NCI-H2227 treated with DMSO at 0.1 percent for 48 hours (cell line): ENCODE results near the gene CACFD1.

Experiments
- DNase-seq: peaks from one replicate; lab custom pipeline; 2025; lab: John Stamatoyannopoulos, UW

The CACFD1 gene

GRCh38 chr9:133459476-133460404 lies at the start of gene CACFD1:
Gene CACFD1, plus strand, starts transcription at chr9:133459978. Its CDS starts 89 bp downstream, at chr9:133460067.
- DNase-seq = peak; percentile 98

- no peak for DNase-seq
Measured at GRCh38 chr9:133415170-133415569, 44.6 kb upstream of the CACFD1 start.

GRCh38 chr9:133417541-133418461 lies 42.0 kb upstream of the CACFD1 start, which contains the start of gene REXO4:
Gene REXO4, minus strand, starts transcription at chr9:133418010. Its CDS starts 166 bp downstream, at chr9:133417844.
- peak; percentile 47 for DNase-seq

GRCh38 chr9:133419005-133419404 lies 40.8 kb upstream of the CACFD1 start:
- DNase-seq = no peak

- DNase-seq = no peak
Measured at GRCh38 chr9:133420392-133420827, 39.4 kb upstream of the CACFD1 start.

DNA sequence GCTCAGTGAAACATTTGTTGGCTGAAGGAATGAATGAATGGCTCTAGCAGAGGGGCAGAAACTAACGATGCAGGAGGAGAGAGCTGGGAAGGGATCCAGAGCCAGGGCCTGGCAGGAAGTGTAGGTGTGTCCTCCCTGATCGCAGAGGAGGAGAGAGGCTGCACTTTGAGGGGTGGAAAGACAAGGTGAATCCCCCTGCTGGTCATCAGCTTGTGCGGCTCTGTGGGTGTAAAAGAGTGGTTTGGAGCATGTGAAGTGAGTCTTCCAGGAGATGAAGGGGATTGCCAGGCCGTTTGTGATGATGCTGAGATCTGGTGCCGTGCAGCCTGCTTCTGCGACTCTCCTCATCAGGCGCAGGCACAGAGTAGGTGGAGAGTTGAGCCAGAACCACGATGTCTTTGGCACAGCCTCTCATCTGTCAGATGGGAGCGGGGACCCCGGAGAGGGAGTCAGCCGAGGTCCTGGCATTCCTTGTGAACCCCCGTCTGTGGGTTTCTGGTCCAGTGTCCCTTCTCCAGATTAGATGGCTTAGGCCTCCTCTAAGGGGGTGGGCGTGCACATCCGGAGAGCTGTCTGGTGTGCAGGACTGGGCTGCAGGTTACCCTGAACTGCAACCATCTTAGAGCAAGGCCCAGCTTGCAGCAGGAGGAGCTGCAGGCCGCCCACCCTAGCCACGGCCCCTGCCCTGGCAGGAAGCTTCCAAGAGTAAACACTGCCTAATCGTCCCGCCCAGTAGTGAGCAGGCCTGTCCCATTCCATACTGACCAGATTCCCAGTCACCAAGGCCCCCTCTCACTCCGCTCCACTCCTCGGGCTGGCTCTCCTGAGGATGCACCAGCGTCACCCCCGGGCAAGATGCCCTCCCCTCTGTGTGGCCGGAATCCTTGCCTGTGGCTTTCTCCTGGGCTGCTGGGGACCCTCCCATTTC lies 37.9 kb upstream of the CACFD1 start, which contains the start of gene ADAMTS13:
Gene ADAMTS13 (plus strand): TSS at position 753 of the 928 bp plus-strand sequence. CDS start 77 bp downstream, at position 830.
- DNase-seq = no peak

GRCh38 chr9:133423216-133423615 lies 36.6 kb upstream of the CACFD1 start:
- no peak for DNase-seq

DNA sequence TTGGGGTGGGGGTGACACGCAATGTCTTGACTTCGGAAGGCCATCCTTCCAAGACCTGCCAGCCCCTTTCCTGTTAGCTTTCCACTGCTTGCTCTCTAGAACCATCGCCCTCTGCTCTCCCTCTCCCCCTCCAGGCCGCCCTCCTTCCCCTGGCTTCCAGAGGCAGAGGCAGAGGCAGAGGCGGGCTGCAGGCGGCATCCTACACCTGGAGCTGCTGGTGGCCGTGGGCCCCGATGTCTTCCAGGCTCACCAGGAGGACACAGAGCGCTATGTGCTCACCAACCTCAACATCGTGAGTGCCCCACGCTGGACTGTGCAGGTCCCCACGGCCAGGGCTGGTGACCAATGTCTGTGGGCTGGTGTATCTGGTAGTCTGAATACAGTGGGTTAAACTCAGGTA lies 35.6 kb upstream of the CACFD1 start:
- DNase-seq = no peak

GRCh38 chr9:133425049-133425632 lies 34.6 kb upstream of the CACFD1 start:
- DNase-seq = no peak

GRCh38 chr9:133426011-133426410 lies 33.8 kb upstream of the CACFD1 start:
- DNase-seq = no peak

- DNase-seq = no peak
Measured at GRCh38 chr9:133427658-133428348, 32.0 kb upstream of the CACFD1 start.

DNA sequence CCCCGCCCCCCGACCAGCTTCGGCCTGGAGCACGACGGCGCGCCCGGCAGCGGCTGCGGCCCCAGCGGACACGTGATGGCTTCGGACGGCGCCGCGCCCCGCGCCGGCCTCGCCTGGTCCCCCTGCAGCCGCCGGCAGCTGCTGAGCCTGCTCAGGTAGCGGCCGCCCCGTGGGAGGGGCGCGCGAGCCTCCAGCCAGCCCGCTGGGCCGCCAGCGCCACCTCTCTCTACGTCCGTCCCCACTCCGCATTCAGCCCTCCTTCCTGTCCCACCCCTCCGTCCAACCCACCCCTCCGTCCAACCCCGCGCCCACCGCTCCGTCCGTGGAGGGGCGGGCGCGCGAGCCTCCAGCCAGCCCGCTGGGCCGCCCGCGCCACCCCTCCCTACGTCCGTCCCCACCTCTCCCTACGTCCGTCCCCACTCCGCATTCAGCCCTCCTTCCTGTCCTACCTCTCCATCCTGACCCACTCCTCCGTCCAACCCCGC lies 31.1 kb upstream of the CACFD1 start:
- peak; percentile 41 for DNase-seq

DNA sequence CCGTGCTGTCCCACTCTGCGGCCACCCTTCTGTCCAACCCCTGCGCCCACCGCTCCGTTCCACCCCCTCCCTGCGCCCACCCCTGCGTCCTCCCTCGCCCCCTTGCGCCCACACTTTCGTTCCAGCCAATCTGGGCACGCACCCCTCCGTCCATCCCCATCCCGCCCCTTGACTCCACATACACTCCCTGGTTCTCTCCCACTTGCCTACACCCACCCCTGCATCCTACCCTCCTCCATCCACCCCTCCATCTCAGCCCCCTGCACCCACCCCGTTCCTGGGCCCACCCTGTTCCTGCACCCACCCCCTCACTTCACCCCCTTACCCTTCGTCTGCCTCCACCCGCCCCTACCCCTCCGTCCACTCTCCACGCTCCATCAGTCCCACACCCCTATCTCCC lies 30.6 kb upstream of the CACFD1 start:
- DNase-seq = no peak

- DNase-seq = no peak
Measured at GRCh38 chr9:133429641-133430161, 30.1 kb upstream of the CACFD1 start.

GRCh38 chr9:133430244-133430643 lies 29.5 kb upstream of the CACFD1 start:
- DNase-seq = no peak

GRCh38 chr9:133433351-133433843 lies 26.4 kb upstream of the CACFD1 start:
- DNase-seq = no peak

DNA sequence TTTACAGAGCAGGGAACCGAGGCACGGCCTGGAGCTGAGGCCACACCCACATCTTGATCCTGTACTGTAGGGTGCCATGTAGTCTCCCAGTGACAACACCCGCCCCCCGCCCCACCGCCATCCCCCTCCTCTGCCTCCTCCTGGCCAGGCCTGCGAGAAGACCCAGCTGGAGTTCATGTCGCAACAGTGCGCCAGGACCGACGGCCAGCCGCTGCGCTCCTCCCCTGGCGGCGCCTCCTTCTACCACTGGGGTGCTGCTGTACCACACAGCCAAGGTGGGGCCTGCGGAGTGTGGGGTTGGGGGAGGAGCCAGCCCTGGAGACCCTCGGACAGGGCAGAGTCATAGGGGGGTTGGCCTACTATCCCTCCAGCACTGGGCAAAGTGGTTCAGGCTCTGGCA lies 23.1 kb upstream of the CACFD1 start:
- no peak for DNase-seq

- no peak for DNase-seq
Measured at GRCh38 chr9:133437753-133438531, 21.8 kb upstream of the CACFD1 start.

- no peak for DNase-seq
Measured at GRCh38 chr9:133439337-133439736, 20.4 kb upstream of the CACFD1 start.
